K562 (cell line): ENCODE results near the gene SEMA6C. TPM values are rescaled to one million over a fixed set of nuclear protein-coding genes. Genes with fewer than 3 reads are reported as not detected.

Source experiments
- CAMTA2 ChIP-seq: fragments of 250-450 bp; sonication (Bioruptor Pico); conservative IDR thresholded peaks from 2 replicates; pipeline ENCODE4 v1.5.1; 2022
- HMGXB4 ChIP-seq: sonication (generic); formaldehyde crosslinking; IDR thresholded peaks from 2 replicates; pipeline ENCODE4 v1.8.1; 2023; ENCODE audit warnings: mild to moderate bottlenecking, missing genetic modification reagents
- KDM5B ChIP-seq: fragments of 200-600 bp; sonication (generic); IDR thresholded peaks from 2 replicates; pipeline ENCODE4 v1.6.1; 2012; ENCODE audit warnings: low read depth, mild to moderate bottlenecking, moderate library complexity, low read length, control low read depth, inconsistent platforms; ENCODE audit not compliant: insufficient replicate concordance
- MLX ChIP-seq, 2 experiments: fragments of 450-650 bp in 1 of 2; sonication (generic) in 1 of 2; formaldehyde crosslinking; conservative IDR thresholded peaks; 2 replicates each; pipeline versions ENCODE4 v1.4.0 to v1.8.1; 2020 to 2022; ENCODE audit warnings: mild to moderate bottlenecking in 1 of 2, missing genetic modification reagents in 1 of 2
- NCOA2 ChIP-seq, 2 experiments: fragments of 450-650 bp; IDR thresholded peaks; 2 replicates each; pipeline ENCODE4 v1.6.1; 2018; ENCODE audit warnings: mild to moderate bottlenecking in 2 of 2, moderate library complexity in 1 of 2; ENCODE audit not compliant: partially characterized antibody in 2 of 2
- PRMT5 ChIP-seq: sonication (generic); formaldehyde crosslinking; IDR thresholded peaks from 2 replicates; pipeline ENCODE4 v1.5.0; 2020; ENCODE audit warnings: missing genetic modification reagents
- RHOXF2B ChIP-seq: fragments of 250-450 bp; sonication (Bioruptor Pico); conservative IDR thresholded peaks from 2 replicates; pipeline ENCODE4 v1.5.1; 2021
- ZBTB49 ChIP-seq: sonication (generic); formaldehyde crosslinking; IDR thresholded peaks from 2 replicates; pipeline ENCODE4 v1.8.0; 2022; ENCODE audit warnings: missing genetic modification reagents, mild to moderate bottlenecking, borderline replicate concordance
- ZNF699 ChIP-seq: fragments of 250-450 bp; sonication (Bioruptor Pico); IDR thresholded peaks from 2 replicates; pipeline ENCODE4 v1.8.0; 2021; ENCODE audit warnings: mild to moderate bottlenecking, moderate library complexity; ENCODE audit not compliant: insufficient replicate concordance
- ZNF76 ChIP-seq: fragments of 250-450 bp; sonication (Bioruptor Pico); IDR thresholded peaks from 2 replicates; pipeline ENCODE4 v1.4.0; 2020; ENCODE audit warnings: mild to moderate bottlenecking, moderate library complexity, borderline replicate concordance
- polyA plus RNA-seq, 8 experiments: library from polyadenylated mRNA; depleted of rRNA in 4 of 8; stranded (reverse) in 5 of 8; unstranded in 3 of 8; fragments of >200 nt; fragmentation: Nextera tagmentation in 2 of 8; fragmentation: Illumina TruSeq in 1 of 8; extraction: Ambion mirVana in 2 of 8; extraction: Trizol in 1 of 8; gene quantifications; 2 replicates each; pipeline versions ENCODE4 v1.2.1 to v1.2.3, GENCODE V29; 2011 to 2014; ENCODE audit warnings: inconsistent platforms in 1 of 8, missing spikeins in 1 of 8
- total RNA-seq, 7 experiments: library from RNA; depleted of rRNA in 6 of 7; stranded (reverse); fragments of >200 nt in 6 of 7; fragmentation: Illumina TruSeq in 2 of 7; extraction: Trizol in 2 of 7; gene quantifications; 2 replicates each; pipeline versions ENCODE4 v1.2.1 to v1.2.3, GENCODE V29; 2011 to 2021; ENCODE audit warnings: low replicate concordance in 1 of 7
- TF ChIP-seq, protein P1 (sequence below), 2 experiments: fragments of 450-650 bp; IDR thresholded peaks; 2 replicates each; pipeline ENCODE4 v1.6.1; 2016; ENCODE audit warnings: mild to moderate bottlenecking in 2 of 2, borderline replicate concordance in 1 of 2, low read depth in 1 of 2, moderate library complexity in 1 of 2

Gene SEMA6C
- total and polyA plus RNA-seq, 9 of the 15 experiments (the other 6 are each of a cell fraction or from before 2014, with no cell fraction given), result 0.03 to 4.6 (median 0.95) TPM

- TF ChIP-seq, protein P1, sequence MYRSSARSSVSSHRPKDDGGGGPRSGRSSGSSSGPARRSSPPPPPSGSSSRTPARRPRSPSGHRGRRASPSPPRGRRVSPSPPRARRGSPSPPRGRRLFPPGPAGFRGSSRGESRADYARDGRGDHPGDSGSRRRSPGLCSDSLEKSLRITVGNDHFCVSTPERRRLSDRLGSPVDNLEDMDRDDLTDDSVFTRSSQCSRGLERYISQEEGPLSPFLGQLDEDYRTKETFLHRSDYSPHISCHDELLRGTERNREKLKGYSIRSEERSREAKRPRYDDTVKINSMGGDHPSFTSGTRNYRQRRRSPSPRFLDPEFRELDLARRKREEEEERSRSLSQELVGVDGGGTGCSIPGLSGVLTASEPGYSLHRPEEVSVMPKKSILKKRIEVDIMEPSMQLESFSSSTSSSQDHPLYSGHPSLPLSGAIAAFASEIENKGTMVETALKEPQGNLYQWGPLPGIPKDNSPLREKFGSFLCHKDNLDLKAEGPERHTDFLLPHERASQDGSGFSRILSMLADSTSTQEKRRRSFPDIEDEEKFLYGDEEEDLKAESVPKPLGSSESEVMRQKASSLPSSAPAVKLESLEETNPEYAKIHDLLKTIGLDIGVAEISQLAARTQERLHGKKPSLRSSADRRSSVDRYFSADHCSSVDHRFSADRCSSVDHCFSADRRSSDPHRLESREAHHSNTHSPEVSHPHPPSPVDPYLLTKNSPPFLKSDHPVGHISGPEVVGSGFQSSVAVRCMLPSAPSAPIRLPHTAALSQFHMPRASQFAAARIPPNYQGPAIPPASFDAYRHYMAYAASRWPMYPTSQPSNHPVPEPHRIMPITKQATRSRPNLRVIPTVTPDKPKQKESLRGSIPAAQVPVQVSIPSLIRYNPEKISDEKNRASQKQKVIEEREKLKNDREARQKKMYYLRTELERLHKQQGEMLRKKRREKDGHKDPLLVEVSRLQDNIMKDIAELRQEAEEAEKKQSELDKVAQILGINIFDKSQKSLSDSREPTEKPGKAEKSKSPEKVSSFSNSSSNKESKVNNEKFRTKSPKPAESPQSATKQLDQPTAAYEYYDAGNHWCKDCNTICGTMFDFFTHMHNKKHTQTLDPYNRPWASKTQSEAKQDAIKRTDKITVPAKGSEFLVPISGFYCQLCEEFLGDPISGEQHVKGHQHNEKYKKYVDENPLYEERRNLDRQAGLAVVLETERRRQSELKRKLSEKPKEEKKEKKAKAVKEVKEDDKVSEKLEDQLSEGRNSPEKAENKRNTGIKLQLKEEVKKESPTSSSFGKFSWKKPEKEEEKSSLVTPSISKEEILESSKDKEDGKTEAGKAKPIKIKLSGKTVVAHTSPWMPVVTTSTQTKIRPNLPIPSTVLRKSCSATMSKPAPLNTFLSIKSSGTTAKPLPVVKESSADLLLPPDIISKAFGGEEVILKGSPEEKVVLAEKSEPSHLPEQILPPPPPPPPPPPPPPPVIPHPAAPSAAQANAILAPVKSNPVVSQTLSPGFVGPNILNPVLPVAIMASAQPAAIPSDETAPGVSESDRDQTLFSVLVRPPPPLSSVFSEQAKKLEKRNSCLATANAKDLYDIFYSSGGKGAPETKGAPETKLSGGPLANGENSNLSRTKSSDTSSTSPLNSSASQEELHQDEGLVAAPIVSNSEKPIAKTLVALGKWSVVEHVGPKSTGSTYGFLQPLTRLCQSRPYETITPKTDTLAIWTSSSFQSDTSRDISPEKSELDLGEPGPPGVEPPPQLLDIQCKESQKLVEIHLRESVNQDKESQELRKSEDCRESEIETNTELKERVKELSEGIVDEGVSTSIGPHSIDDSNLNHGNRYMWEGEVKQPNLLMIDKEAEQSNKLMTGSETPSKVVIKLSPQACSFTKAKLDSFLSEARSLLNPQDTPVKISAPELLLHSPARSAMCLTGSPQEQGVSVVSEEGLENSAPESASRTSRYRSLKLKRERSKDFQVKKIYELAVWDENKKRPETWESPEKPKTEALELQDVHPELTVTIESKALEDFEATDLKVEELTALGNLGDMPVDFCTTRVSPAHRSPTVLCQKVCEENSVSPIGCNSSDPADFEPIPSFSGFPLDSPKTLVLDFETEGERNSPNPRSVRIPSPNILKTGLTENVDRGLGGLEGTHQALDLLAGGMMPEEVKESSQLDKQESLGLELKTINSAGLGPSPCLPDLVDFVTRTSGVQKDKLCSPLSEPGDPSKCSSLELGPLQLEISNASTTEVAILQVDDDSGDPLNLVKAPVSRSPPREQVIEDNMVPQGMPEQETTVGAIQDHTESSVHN (IDR thresholded peaks at IDR 0.05; ENCODE audit: borderline replicate concordance in 1 of 2, low read depth in 1 of 2), result no peak
- 0 out of 2 replicates have a peak, but pooled peaks have one; percentile 42 for TF ChIP-seq HMGXB4 (CRISPR knock-in tag)
- no peak for TF ChIP-seq CAMTA2
- TF ChIP-seq ZBTB49 (CRISPR knock-in tag), result no peak
- TF ChIP-seq PRMT5 (CRISPR knock-in tag), result no peak
- no peak for TF ChIP-seq RHOXF2B
- TF ChIP-seq ZNF76 (CRISPR knock-in tag), result no peak
- TF ChIP-seq ZNF699, result no peak
- peak; percentile 32 for TF ChIP-seq KDM5B
- no peak for TF ChIP-seq NCOA2 (IDR thresholded peaks at IDR 0.05; ENCODE audit: partially characterized antibody in 2 of 2)
- no peak for TF ChIP-seq MLX (CRISPR knock-in tag; conservative IDR thresholded peaks at IDR 0.05)
Measured at GRCh38 chr1:151165281-151165737, 18.9 kb upstream of the SEMA6C start (continued).
